Immature natural killer cell (primary cell): ENCODE data around the gene CA12. TPM values are rescaled to one million over a fixed set of nuclear protein-coding genes. Genes with fewer than 3 reads are reported as not detected.

Experiments
- DNase-seq, 3 donors: peaks; one replicate each; pipeline ENCODE4 v3.0.0; 2022; ENCODE audit warnings: mixed read lengths in 1 of 3
- H3K27ac Mint-ChIP-seq, 6 donors: one replicate each; pipeline ENCODE4 v1.8.0; 2020; ENCODE audit warnings: mixed read lengths in 6 of 6, mild to moderate bottlenecking in 5 of 6, inconsistent platforms in 4 of 6, moderate library complexity in 3 of 6
- H3K27me3 Mint-ChIP-seq, 3 donors: one replicate each; pipeline ENCODE4 v1.8.0; 2020 to 2021; ENCODE audit warnings: low read depth in 3 of 3, mild to moderate bottlenecking in 3 of 3, mixed read lengths in 3 of 3, moderate library complexity in 3 of 3, inconsistent platforms in 1 of 3
- H3K36me3 Mint-ChIP-seq, 3 donors: one replicate each; pipeline ENCODE4 v1.8.0; 2020; ENCODE audit warnings: mixed read lengths in 3 of 3, inconsistent platforms in 2 of 3, mild to moderate bottlenecking in 2 of 3
- H3K4me1 Mint-ChIP-seq, 2 donors: one replicate each; pipeline ENCODE4 v1.8.0; 2020; ENCODE audit warnings: inconsistent platforms in 2 of 2, mild to moderate bottlenecking in 2 of 2, mixed read lengths in 2 of 2, moderate library complexity in 1 of 2
- H3K4me3 Mint-ChIP-seq, 5 donors: one replicate each; pipeline ENCODE4 v1.8.0; 2020; ENCODE audit warnings: mild to moderate bottlenecking in 5 of 5, mixed read lengths in 5 of 5, inconsistent platforms in 3 of 5, moderate library complexity in 3 of 5
- H3K9me3 Mint-ChIP-seq, 6 donors: one replicate each; pipeline ENCODE4 v1.8.0; 2020; ENCODE audit warnings: mild to moderate bottlenecking in 6 of 6, mixed read lengths in 6 of 6, inconsistent platforms in 4 of 6, moderate library complexity in 3 of 6
- polyA plus RNA-seq, 3 donors: library from polyadenylated mRNA; unstranded; fragments of 300-500 nt; fragmentation: Illumina TruSeq; gene quantifications; one replicate each; pipeline ENCODE4 v1.2.3, GENCODE V29; 2021

CA12 gene
- polyA plus RNA-seq, 3 donors from 2014 or later: not detected

GRCh38 chr15:63277038-63277892 is 104.4 kb downstream of the CA12 start, which contains the start of gene APH1B:
Gene APH1B (plus strand): TSS chr15:63277605. CDS start chr15:63277624, 19 bp downstream.
- Mint-ChIP-seq H3K27ac (peak within 1 kb of the TSS; percentile 83 to 94 (median 88)), H3K4me3 (peak within 1 kb of the TSS; percentile 90 to 93 (median 91)), H3K36me3 (no peaks in the 10 kb centered on the region), H3K27me3 (peaks cover 2 to 5% (median 2%) of the 10 kb centered on the region in 3 donors), H3K9me3 (no peaks in the 10 kb centered on the region), H3K4me1 (peaks cover 39 to 57% of the 10 kb centered on the region in 2 donors)
- peak; percentile 73 to 82 (median 78) for DNase-seq

GRCh38 chr15:63276342-63277037 is 105.2 kb downstream of the CA12 start:
- H3K36me3 Mint-ChIP-seq: no peaks in the 10 kb centered on the region
- H3K4me1 Mint-ChIP-seq: peaks cover 39 to 57% of the 10 kb centered on the region in 2 donors
- DNase-seq: no peak
- peak overlapping the region; percentile 90 to 93 (median 91) for H3K4me3 Mint-ChIP-seq
- H3K27me3 Mint-ChIP-seq: peaks cover 2 to 5% (median 2%) of the 10 kb centered on the region in 3 donors
- no peaks in the 10 kb centered on the region for H3K9me3 Mint-ChIP-seq
- peak overlapping the region; percentile 81 to 94 (median 88) for H3K27ac Mint-ChIP-seq

GRCh38 chr15:63274427-63274826 is 107.2 kb downstream of the CA12 start:
- peaks cover 36 to 51% of the 10 kb centered on the region in 2 donors for H3K4me1 Mint-ChIP-seq
- peaks cover 2 to 5% (median 2%) of the 10 kb centered on the region in 3 donors for H3K27me3 Mint-ChIP-seq

More at GRCh38 chr15:63274427-63274826, 107.2 kb downstream of the CA12 start:
- H3K36me3 Mint-ChIP-seq: peaks cover 0 to 6% (median 5%) of the 10 kb centered on the region in 3 donors
- peak in 1 of 3 donors; percentile 25 for DNase-seq
- H3K4me3 Mint-ChIP-seq: peak overlapping the region; percentile 42 to 70 (median 57)
- no peaks in the 10 kb centered on the region for H3K9me3 Mint-ChIP-seq
- peak overlapping the region; percentile 72 to 95 (median 88) for H3K27ac Mint-ChIP-seq

Other genes starting within 250 kb of the CA12 start
- 100 to 1,000 TPM; 135 to 198 (median 154) TPM for gene RPS27L, start 224.4 kb downstream of the CA12 start, polyA plus RNA-seq
- 100 to 1,000 TPM in 1 of 3 donors, 10 to 100 TPM in 2; 64.6 to 123 (median 79.7) TPM for gene RAB8B, start 192.2 kb downstream of the CA12 start, polyA plus RNA-seq
- 1 to 10 TPM; 4.8 to 7.8 (median 5.7) TPM for gene APH1B, start 104.2 kb downstream of the CA12 start, polyA plus RNA-seq
- 10 to 100 TPM; 24.7 to 39.1 (median 32.9) TPM for gene USP3, start 122.7 kb upstream of the CA12 start, polyA plus RNA-seq
- 1 to 10 TPM in 1 of 3 donors, not detected in 2; 1.1 TPM for gene FBXL22, start 215.5 kb upstream of the CA12 start, polyA plus RNA-seq